Astrocyte (in vitro differentiated cells and primary cell): ENCODE results near the gene RIT2. TPM values are rescaled to one million over a fixed set of nuclear protein-coding genes. Genes with fewer than 3 reads are reported as not detected.

Source experiments
- DNase-seq: peaks from one replicate; pipeline ENCODE4 v3.0.0-alpha.2; 2010; ENCODE audit warnings: low read depth
- FAIRE-seq: peaks from 2 replicates; lab custom pipeline; 2011; peaks lifted over from hg19 to GRCh38; lab: Jason Lieb, UNC
- H2AFZ ChIP-seq: 2 replicates; pipeline ENCODE4 v1.6.0; 2012; ENCODE audit warnings: low read depth, low read length, inconsistent platforms
- H3K27ac ChIP-seq: 2 replicates; pipeline ENCODE4 v1.5.1; 2011; ENCODE audit warnings: low read depth, low read length, inconsistent platforms
- H3K27me3 ChIP-seq: 2 replicates; pipeline ENCODE4 v1.6.0; 2011; ENCODE audit warnings: low read length, inconsistent platforms; ENCODE audit not compliant: insufficient read depth
- H3K36me3 ChIP-seq: 2 replicates; pipeline ENCODE4 v1.5.1; 2011; ENCODE audit warnings: low read length, inconsistent platforms; ENCODE audit not compliant: insufficient read depth
- H3K4me1 ChIP-seq: 2 replicates; pipeline ENCODE4 v1.5.1; 2011; ENCODE audit warnings: low read length, inconsistent platforms; ENCODE audit not compliant: insufficient read depth
- H3K4me2 ChIP-seq: 2 replicates; pipeline ENCODE4 v1.6.0; 2012; ENCODE audit warnings: low read length, inconsistent platforms
- H3K4me3 ChIP-seq: 2 replicates; pipeline ENCODE4 v1.5.1; 2011; ENCODE audit warnings: low read depth, mild to moderate bottlenecking, low read length, inconsistent platforms; ENCODE audit not compliant: insufficient read depth
- H3K79me2 ChIP-seq: 2 replicates; pipeline ENCODE4 v1.6.0; 2012; ENCODE audit warnings: mild to moderate bottlenecking, low read length, inconsistent platforms; ENCODE audit not compliant: insufficient read depth
- H3K9ac ChIP-seq: 2 replicates; pipeline ENCODE4 v1.6.0; 2012; ENCODE audit warnings: mild to moderate bottlenecking, low read length, inconsistent platforms
- H3K9me3 ChIP-seq: 2 replicates; pipeline ENCODE4 v1.5.1; 2012; ENCODE audit warnings: low read depth, mild to moderate bottlenecking, low read length, inconsistent platforms; ENCODE audit not compliant: insufficient read depth
- H4K20me1 ChIP-seq: 2 replicates; pipeline ENCODE4 v1.6.0; 2012; ENCODE audit warnings: low read length, inconsistent platforms; ENCODE audit not compliant: insufficient read depth
- H3K27ac Mint-ChIP-seq: one replicate; pipeline ENCODE4 v1.8.0; 2021; ENCODE audit warnings: mild to moderate bottlenecking, mixed read lengths; ENCODE audit not compliant: unreplicated experiment
- H3K27me3 Mint-ChIP-seq: one replicate; pipeline ENCODE4 v1.8.0; 2021; ENCODE audit warnings: low read depth, mixed read lengths; ENCODE audit not compliant: unreplicated experiment
- H3K36me3 Mint-ChIP-seq: one replicate; pipeline ENCODE4 v1.8.0; 2021; ENCODE audit warnings: low read depth, mixed read lengths; ENCODE audit not compliant: unreplicated experiment
- H3K4me1 Mint-ChIP-seq: one replicate; pipeline ENCODE4 v1.8.0; 2021; ENCODE audit warnings: low read depth, mixed read lengths; ENCODE audit not compliant: unreplicated experiment
- H3K4me3 Mint-ChIP-seq: one replicate; pipeline ENCODE4 v1.8.0; 2021; ENCODE audit warnings: mild to moderate bottlenecking, moderate library complexity, mixed read lengths; ENCODE audit not compliant: unreplicated experiment
- H3K9me3 Mint-ChIP-seq: one replicate; pipeline ENCODE4 v1.8.0; 2021; ENCODE audit warnings: mild to moderate bottlenecking, mixed read lengths; ENCODE audit not compliant: unreplicated experiment
- CTCF ChIP-seq: IDR thresholded peaks from 2 replicates; pipeline ENCODE4 v1.5.1; 2011; ENCODE audit warnings: low read depth, mild to moderate bottlenecking, inconsistent platforms, low read length, moderate library complexity; ENCODE audit not compliant: insufficient read depth
- EZH2 ChIP-seq: IDR thresholded peaks from 2 replicates; pipeline ENCODE4 v1.6.1; 2012; ENCODE audit warnings: mild to moderate bottlenecking, low read length, inconsistent platforms; ENCODE audit not compliant: insufficient read depth
- total RNA-seq: library from RNA; stranded (reverse); gene quantifications from 2 replicates; pipeline ENCODE4 v1.2.1, GENCODE V29; 2021

The RIT2 gene
- total RNA-seq, 1 donor from 2014 or later = not detected

GRCh38 chr18:42854558-42854957 is 260.9 kb downstream of the RIT2 start:
- TF ChIP-seq CTCF (no peak), EZH2 (no peak)
- no peak for FAIRE-seq
- Mint-ChIP-seq H3K4me3 (no peak overlapping the region), H3K27ac (no peak overlapping the region), H3K27me3 (no peaks in the 10 kb centered on the region), H3K9me3 (no peaks in the 10 kb centered on the region), H3K4me1 (no peaks in the 10 kb centered on the region), H3K36me3 (no peaks in the 10 kb centered on the region)
- DNase-seq = no peak
- Histone ChIP-seq H3K9me3 (no peaks in the 10 kb centered on the region), H3K4me3 (no peak overlapping the region), H4K20me1 (no peaks in the 10 kb centered on the region), H3K9ac (no peak overlapping the region), H3K4me1 (no peaks in the 10 kb centered on the region), H3K27ac (no peak overlapping the region), H3K79me2 (no peaks in the 10 kb centered on the region), H3K27me3 (no peaks in the 10 kb centered on the region), H3K4me2 (no peak overlapping the region), H3K36me3 (no peaks in the 10 kb centered on the region), H2AFZ (no peak overlapping the region)

- Histone ChIP-seq H3K9me3 (no peaks in the 10 kb centered on the region), H3K4me1 (no peaks in the 10 kb centered on the region), H3K36me3 (no peaks in the 10 kb centered on the region), H3K27ac (no peak overlapping the region), H2AFZ (no peak overlapping the region), H3K4me2 (no peak overlapping the region), H3K9ac (no peak overlapping the region), H3K4me3 (no peak overlapping the region), H4K20me1 (no peaks in the 10 kb centered on the region), H3K79me2 (no peaks in the 10 kb centered on the region), H3K27me3 (no peaks in the 10 kb centered on the region)
- no peaks in the 10 kb centered on the region for H3K36me3 Mint-ChIP-seq
- no peak overlapping the region for H3K4me3 Mint-ChIP-seq
- H3K27ac Mint-ChIP-seq = no peak overlapping the region
- no peaks in the 10 kb centered on the region for H3K4me1 Mint-ChIP-seq
- TF ChIP-seq EZH2 (no peak), CTCF (no peak)
- H3K27me3 Mint-ChIP-seq = no peaks in the 10 kb centered on the region
- FAIRE-seq = no peak
- H3K9me3 Mint-ChIP-seq = no peaks in the 10 kb centered on the region
- no peak for DNase-seq
Measured at GRCh38 chr18:42850174-42851083, 265.1 kb downstream of the RIT2 start.

DNA sequence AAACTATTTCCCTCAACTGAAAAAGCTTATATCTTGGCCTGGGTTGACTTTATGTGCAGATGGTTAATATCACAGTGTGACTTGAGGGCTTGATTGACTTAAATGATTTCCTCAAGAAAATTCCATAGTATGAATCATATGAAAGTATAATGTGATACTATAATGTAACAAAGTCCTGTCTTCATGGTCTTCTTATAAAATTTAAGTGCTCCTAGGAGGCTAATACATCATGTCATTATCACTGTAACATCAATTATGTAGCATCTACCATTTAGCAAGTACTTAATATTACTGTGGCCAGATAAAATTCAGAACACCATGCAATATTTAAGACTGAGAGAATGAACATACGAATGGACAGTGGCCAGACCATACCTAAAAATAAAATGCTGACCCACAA is 276.1 kb downstream of the RIT2 start:
- H3K4me2 ChIP-seq = no peak overlapping the region
- DNase-seq (peak; percentile 0), FAIRE-seq (no peak)
- H3K79me2 ChIP-seq = no peaks in the 10 kb centered on the region
- no peaks in the 10 kb centered on the region for H3K36me3 Mint-ChIP-seq
- H3K27ac Mint-ChIP-seq = no peak overlapping the region
- no peaks in the 10 kb centered on the region for H3K9me3 Mint-ChIP-seq
- no peaks in the 10 kb centered on the region for H3K36me3 ChIP-seq
- H3K27me3 ChIP-seq = no peaks in the 10 kb centered on the region
- no peaks in the 10 kb centered on the region for H3K9me3 ChIP-seq
- H3K4me3 ChIP-seq = no peak overlapping the region
- no peak overlapping the region for H3K27ac ChIP-seq
- H3K4me3 Mint-ChIP-seq = no peak overlapping the region
- H4K20me1 ChIP-seq = no peaks in the 10 kb centered on the region
- TF ChIP-seq CTCF (no peak), EZH2 (no peak)
- no peak overlapping the region for H2AFZ ChIP-seq
- H3K9ac ChIP-seq = no peak overlapping the region
- H3K4me1 Mint-ChIP-seq = no peaks in the 10 kb centered on the region
- H3K4me1 ChIP-seq = no peaks in the 10 kb centered on the region
- no peaks in the 10 kb centered on the region for H3K27me3 Mint-ChIP-seq
